HG02943 (cell line): ENCODE data around the gene FRA10AC1.

ENCODE experiments used
- ATAC-seq: cut with Tn5 transposase; IDR thresholded peaks from one replicate; pipeline ENCODE4 v1.9.1; 2021; ENCODE audit warnings: mild to moderate bottlenecking, low read depth, moderate library complexity; ENCODE audit not compliant: unreplicated experiment

Gene FRA10AC1

GRCh38 chr10:93630625-93631557 is 71.5 kb downstream of the FRA10AC1 start:
- no peak for ATAC-seq

GRCh38 chr10:93629647-93630305 is 72.6 kb downstream of the FRA10AC1 start:
- no peak for ATAC-seq

GRCh38 chr10:93628858-93629257 is 73.5 kb downstream of the FRA10AC1 start:
- ATAC-seq: no peak

- ATAC-seq: no peak
Observed at GRCh38 chr10:93622942-93623341, 79.5 kb downstream of the FRA10AC1 start.

- ATAC-seq: no peak
Observed at GRCh38 chr10:93620925-93621324, 81.5 kb downstream of the FRA10AC1 start.
